Stimulated activated CD8-positive, alpha-beta memory T cell treated with anti-CD3 and anti-CD28 coated beads, Interleukin-4, amount 100 ng/mL, for 48 hours (primary cell): Measurements from ENCODE around the gene STK16.
"Not testable (repeated sequence)": the region's sequence is repeated elsewhere in the genome, so short reads cannot be mapped to it uniquely, and the experiment has no call there.

Experiments used
- DNase-seq: peaks from one replicate; pipeline ENCODE4 v3.0.0-alpha.2; 2020

STK16 gene

DNA sequence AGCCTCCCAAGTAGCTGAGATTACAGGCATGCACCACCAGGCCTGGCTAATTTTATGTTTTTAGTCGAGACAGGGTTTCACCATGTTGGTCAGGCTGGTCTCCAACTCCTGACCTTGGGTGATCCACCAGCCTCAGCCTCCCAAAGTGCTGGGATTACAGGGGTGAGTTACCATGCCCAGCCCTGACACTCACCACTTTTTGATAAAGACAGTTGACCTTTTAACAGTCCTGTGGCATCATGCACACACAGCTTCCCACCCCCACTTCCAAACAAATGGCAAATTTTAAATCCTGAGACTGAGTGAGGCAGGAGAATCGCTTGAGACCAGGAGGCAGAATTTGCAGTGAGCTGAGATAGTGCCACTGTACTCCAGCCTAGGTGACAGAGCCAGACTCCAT lies 27.7 kb downstream of the STK16 start:
- DNase-seq: no peak

DNA sequence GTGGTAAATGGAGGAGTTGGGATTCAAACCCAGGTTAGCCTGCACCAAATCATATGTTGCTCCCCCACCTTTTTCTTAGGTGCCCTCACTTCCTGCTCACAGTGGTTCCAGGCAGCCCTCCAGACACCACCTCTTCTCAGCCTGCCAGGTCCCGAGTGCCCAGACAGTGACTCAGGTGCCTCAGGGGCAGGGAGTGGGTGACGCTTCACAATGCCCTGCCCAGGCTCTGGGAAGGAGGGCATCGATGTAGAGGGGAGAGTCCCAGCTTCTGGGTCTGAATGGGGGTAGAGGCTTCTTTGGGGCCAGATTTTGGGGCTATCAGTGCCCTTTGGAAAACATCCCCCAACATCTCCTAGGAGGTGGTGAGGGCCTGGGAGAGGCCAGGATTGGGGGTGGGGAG lies 28.7 kb downstream of the STK16 start:
- no peak for DNase-seq

DNA sequence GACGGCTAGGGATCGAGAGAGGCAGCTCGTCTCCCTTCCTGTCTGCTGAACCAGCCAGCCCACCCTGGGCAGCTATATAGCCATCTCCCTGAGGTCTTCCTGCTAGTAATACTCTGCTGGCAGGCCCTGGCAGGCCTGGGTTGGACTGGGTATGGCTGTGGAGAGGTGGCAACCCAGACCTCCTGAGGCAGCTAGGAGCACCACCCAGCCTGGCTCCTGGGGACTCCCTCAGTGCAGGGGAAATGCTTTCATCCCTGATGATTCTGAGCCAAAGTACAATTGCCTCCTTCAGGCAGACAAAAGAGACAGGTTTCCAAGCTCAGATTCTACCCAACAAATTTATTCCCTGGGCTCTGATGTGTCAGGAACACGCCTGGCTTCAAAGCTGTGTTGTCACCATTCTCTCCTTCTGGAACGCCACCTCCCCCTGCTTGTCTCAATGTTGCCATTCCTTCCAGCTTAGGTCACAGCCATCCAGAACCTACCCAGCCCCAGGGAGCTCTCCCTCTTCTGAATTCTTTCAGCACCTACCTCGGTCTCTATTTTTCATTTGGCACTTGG lies 29.2 kb downstream of the STK16 start:
- DNase-seq: no peak

DNA sequence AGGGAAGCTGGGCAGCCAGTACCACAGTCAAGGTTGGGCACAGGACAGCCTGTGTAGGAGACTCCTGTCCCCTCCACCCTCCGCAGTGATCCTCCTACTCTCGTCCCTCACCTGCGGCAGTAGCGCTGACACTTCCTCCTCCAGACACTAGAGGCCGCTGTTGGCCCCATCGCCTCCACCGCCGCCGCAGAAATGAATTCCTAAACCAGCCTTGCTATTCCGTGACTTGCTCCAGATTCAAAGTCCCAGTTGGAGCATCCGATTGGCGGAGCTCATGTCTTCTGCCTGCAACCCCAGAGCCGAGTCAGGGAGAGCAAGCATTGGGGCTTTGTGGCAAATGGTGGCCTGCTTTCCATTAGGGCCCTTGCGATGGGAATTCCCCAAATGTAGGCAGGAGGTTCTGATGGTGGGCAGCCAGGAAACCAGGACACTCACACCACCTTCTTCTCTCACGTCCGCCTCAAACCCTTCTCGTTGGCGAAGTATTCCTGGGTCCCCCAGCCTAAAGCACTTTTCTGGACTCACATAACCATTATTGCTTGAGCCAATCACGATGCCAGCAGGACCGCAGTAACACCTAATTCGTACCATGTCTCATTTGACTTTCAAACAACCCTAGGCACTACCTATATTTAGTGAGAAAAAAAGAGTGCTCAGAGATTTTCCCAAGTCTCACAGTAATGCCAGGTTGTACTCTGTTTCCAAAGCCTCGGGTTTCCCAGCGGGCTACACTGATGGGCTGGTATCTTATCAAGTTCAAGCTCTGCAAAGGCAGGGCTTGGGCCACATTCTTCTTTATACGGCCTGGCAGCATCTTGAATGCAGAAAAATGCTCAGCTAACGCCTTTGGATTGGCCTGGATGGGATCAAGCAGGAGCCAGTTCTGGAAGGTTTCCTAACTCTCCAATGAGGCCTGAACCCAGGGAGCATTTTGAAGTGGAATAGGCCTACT lies 32.7 kb downstream of the STK16 start:
- peak; percentile 87 for DNase-seq

DNA sequence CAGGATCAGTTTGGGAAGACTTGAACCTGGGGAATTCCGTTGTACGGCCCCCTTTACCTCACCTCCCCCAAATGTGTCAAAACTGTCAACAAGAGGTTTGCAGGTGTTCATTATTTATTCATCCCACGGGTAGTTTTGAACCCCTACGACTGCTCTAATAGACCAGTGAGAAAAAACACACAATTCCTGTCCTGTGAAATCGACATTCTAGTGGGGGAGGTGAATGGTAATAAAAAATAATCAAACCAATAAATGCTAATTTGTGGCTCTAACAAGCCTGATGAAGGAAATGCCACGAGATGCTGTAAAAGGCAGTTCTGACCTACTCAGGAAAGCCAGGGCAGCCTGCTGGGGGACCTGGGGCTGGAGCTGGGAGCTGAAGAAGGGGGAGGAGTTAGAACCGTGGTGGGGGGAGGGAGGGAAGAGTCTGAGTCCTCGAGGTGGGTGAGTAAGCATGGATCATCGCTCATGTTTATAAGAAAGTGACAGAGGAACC lies 33.4 kb downstream of the STK16 start:
- no peak for DNase-seq

DNA sequence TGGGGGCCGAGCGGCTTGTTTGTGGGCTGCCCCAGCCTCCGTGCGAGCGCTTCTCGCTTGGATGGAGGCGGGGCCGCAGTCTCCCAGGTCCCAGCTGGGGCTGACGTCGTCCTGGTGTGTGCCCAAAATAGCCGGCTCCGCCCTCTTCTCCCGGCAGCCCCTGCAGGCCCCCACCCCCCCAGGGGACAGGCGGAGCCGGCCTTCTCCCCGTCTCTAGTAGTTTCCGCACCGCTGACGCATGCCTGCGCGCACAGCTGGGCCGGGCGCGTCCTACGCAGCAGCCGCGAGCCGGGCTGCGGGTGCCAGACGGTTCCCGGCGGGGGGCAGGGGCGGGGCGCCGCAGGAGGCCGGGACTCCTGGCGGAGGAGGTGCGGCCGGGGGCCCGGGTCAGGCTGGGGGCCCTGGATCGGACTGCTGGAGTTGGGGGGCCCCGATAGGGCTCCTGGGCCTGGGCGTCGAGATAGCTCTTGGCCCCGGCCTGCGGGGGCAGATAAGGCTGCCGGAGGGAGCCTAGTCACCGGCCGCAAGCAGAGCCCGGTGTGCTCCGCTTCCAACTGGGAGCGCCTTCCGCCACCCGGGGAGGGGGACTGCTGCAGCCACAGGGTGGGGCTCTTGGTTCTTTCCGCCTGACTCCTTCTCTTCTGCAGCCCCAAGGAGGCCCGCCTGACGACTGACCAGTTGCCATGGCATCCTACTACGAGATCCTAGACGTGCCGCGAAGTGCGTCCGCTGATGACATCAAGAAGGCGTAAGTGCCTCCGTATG lies 34.1 kb downstream of the STK16 start, which contains the start of gene DNAJB2:
Gene DNAJB2 (plus strand): TSS at position 216 of the 765 bp plus-strand sequence. CDS start 468 bp downstream, at position 684.
- DNase-seq: peak; percentile 99

DNA sequence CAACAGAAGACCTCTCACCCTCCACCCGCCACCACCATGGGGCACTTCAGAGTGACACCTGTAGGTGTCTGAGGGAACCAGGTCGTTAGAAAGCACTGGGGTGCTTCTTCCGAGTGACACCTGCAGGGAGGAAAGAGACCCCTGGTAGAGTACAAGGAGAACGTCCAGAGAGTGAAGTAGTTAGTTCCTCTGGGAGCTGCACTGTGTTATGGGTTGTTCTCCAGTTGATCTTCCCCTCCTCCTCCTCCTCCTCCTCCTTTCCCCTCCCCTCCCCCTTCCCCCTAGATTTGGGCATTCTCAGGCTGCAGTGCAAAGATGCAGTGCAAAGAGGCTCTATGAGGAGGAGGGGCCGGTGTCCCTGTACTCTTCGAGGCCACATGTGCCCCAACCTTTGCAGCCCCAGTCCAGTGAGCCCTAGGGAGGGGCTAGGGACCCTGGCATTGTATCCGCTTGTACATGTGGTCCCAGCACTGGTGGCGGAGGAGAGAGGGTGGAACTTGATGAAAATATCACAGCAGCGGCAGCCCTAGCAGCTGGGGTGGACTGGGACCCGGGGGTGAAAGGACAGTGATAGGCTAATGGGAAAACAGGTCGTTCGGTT lies 34.7 kb downstream of the STK16 start:
- DNase-seq: no peak

DNA sequence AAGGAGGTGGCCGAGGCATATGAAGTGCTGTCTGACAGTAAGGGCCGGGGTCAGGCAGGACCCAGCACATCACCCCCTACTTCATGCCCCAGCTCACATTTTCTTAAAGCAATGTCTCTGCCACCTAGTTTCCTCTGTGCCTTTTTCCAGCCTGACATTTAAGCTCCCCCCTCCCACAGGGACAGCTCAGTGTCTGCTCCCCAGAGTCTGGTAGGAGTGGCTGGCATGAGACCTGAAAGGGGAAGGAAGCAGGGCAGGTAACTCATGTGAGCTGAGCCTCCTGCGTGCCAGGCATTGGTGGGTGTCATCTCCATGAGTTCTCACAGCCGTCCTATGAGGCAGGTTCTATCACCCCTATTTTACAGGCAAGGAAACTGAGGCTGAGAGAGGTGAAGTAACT lies 35.4 kb downstream of the STK16 start:
- no peak for DNase-seq

DNA sequence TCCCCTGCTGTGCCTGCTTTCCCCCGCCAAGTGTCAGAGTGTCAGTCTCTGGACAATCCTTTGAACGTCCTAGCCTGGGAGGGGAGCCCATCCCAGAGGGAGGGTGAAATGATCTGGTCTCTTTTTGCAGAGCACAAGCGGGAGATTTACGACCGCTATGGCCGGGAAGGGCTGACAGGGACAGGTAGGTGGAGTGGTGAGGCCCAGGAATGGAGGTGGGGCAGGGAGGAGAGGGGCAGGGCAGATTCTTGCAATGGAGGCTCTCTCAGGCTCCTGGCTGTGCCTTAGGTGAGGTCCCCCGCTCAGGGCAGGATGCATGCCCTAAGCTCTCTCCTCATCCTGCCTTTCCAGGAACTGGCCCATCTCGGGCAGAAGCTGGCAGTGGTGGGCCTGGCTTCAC lies 36.3 kb downstream of the STK16 start:
- no peak for DNase-seq

DNA sequence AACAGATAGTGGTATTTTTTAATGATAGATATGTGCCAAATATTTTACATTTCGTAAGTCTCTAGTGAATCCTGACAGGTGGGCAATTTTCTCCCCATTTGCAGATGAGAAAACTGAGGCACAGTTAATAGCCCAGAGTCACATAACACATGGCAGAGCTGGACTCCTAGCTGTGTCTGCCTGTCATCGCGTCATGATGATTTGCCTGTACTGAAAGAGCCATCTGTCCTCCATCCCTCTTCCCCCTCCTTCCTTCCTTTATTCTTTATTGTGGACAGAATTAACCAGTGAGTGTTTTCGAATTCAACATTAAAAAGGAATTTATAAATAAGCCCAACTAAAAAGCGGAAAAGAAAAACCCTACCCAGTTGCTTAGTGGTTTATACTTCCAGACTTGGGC lies 37.1 kb downstream of the STK16 start:
- no peak for DNase-seq

DNA sequence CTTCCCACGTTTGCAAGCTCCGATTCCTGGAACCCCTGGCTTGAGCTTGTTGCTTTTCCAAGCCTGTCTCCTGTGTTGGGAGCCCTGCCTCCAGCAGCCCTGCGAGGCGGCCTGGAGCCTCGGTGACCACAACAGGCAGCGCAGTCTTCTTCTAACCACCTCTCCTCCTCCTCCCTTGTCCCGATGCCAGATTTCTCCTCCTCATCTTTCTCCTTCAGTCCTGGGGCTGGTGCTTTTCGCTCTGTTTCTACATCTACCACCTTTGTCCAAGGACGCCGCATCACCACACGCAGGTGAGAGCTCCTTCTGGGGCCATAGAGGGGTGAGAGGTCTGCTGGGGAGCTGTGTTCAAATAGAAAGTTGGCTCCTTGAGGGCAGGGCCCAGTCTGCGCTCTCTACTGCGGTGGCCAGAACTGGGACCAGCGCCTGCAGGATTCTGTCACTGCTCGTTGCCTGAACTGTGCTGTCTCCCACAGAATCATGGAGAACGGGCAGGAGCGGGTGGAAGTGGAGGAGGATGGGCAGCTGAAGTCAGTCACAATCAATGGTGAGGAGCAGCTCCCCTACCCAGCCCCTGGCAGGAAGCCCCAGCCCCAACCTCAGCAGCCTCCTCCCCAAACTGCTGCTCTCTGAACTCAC lies 37.8 kb downstream of the STK16 start:
- DNase-seq: no peak

DNA sequence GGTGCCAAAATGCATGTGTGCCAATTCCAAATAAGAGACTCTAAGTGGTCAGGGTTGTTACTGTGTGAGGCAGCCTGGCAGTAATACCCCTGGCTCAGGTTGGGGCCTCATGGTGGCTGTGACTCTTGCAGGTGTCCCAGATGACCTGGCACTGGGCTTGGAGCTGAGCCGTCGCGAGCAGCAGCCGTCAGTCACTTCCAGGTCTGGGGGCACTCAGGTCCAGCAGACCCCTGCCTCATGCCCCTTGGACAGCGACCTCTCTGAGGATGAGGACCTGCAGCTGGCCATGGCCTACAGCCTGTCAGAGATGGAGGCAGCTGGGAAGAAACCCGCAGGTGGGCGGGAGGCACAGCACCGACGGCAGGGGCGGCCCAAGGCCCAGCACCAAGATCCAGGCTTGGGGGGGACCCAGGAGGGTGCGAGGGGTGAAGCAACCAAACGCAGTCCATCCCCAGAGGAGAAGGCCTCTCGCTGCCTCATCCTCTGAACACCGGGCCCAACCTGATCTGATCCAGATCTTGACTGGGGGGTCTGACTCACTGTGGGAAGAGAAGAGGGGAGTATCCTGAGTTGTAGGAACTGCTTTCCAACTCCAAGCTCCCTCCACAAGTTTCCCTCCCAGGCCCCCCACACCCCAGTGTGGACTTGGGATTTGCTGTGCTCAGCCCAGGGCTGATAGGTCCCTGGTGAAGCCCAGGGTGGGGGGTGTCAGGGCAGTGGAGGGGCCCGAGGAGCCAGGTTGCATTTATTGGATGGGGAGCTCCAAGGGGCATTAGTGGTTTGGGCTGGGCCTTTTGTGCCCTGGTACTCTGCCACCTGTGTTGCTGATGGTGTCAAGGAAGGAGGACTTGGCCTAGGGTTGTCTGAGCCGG lies 39.5 kb downstream of the STK16 start:
- no peak for DNase-seq

DNA sequence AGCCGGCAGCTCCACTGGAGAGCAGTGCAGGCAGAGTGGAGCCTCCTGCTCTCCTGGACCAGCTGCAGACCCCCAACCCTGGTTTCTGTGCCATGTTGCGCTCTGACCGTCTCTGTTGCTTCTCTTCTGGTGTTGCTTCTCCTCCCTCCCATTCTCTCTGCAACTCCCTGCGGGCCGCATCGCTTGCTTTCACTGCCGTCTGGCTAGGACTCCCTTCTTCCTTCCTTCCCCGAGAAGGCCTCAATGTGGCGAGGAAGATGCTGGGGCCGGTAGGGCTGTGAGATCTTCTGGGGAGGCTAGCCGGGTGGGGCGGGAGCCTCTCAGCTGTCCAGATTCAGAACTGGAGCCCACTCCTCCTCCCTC lies 40.1 kb downstream of the STK16 start:
- no peak for DNase-seq

DNA sequence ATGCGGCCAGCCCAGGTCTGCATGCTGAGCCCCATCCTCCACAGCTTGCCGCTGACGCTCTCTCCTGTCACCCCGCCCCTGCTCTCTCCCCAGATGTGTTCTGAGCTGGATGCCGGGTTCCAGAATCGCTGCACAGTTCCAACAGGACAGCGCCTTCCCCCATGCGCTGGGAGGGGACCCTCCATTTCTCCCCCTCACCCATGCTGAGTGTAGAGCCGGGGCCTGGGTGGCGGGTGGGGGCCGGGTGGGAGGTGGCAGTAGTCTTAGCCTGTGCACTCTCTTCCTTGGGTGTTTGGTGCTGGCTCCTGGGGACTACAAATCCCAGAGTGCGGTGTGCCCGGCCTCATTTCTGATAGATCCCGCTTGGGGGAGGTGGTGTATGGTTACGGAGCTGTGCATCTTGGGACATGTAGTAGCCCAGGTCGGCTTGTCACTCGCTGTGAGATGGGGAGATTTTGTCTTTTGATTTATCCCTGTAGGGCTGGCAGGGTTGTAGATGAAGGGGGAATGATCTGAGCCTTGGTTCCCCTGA lies 40.7 kb downstream of the STK16 start:
- DNase-seq: no peak

DNA sequence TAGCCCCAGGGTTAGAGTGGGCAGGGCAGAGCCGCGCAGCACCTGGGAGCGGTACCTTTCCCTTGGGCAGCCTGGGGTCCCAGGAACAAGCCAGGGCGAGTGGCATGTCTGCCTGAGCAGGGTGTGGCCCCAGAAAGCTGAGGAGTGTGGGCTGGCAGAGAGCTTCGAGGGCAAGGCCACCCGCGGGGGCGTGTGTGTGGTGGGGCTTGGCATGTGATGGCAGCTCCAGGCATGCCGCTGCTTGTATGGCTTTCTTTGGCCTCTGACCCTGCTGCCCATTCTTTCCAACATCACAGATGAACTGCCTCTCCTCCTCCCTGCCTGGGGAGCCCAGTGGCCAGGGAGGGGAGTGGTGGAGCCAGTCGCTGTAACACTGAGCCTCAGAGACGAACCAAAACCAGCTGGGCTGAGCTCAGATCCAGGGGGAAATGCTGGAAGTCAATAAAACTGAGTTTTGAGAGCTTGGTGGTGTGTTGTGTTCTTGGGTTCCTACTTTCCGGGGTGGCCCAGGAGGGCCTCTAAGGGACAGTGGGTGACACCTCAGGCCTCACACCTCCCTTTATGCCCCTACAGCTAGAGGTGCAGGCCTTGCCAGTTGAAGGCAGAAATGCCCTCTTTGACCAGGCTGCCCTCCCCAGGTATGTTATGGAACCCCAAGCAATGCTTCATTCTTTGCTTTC lies 41.3 kb downstream of the STK16 start:
- no peak for DNase-seq

DNA sequence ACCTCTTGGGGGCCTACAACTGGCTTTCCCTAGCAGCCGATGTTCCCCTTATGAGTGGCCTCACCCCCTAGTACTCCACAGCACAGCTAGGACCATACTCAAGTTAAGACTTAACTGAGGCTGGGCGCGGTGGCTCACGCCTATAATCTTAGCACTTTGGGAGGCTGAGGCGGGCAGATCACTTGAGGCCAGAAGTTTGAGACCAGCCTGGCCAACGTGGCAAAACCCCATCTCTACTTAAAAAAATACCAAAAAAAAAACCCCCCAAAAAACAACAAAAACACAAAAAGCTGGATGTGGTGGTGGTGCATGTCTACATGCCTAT lies 41.8 kb downstream of the STK16 start:
- not testable (repeated sequence) for DNase-seq

DNA sequence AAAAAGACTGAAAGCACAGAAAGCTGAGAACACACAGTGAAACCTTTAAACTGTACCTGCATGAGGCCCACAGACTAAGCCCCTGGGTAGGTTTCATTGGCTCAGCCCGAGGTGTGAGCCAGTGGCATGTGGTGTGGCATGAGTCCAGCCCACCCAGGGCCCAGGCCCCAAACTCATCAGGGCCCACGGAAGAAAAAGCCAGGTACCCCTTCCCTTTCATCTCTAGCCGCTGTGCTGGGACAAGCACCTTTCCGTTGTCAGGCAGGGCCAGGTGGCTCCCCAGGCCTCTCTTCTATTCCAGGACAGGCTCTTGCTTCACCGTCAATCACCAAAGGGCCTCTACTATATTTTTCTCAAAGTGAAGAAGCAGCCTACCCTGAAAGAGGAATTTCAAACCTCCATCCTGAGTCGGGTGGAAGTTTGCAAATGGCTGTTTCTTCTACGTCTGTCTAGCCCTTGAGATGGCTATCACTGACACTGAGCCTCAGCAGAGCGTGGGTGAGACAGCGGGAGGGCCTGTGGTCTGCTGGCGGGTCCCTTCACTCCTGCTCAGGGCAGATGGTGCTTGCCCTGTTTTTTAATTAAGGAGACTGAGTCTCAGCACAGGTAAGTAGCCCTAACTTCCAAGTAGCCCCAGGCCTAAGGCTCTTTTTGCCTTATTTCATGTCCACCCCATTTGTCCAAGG lies 42.4 kb downstream of the STK16 start:
- no peak for DNase-seq

DNA sequence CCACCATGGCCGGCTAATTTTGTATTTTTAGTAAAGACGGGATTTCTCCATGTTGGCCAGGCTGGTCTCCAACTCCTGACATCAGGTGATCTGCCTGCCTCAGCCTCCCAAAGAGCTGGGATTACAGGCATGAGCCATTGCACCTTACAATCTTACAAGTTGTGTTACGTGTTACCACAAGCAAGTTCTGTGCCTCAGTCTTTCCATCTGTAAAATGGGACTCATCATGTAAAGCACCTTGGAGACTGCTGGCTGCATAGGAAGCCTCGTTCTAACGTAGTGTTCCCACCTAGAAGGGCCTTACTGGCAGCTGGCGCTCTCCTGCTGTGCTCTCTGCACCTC lies 43.9 kb downstream of the STK16 start:
- DNase-seq: no peak

DNA sequence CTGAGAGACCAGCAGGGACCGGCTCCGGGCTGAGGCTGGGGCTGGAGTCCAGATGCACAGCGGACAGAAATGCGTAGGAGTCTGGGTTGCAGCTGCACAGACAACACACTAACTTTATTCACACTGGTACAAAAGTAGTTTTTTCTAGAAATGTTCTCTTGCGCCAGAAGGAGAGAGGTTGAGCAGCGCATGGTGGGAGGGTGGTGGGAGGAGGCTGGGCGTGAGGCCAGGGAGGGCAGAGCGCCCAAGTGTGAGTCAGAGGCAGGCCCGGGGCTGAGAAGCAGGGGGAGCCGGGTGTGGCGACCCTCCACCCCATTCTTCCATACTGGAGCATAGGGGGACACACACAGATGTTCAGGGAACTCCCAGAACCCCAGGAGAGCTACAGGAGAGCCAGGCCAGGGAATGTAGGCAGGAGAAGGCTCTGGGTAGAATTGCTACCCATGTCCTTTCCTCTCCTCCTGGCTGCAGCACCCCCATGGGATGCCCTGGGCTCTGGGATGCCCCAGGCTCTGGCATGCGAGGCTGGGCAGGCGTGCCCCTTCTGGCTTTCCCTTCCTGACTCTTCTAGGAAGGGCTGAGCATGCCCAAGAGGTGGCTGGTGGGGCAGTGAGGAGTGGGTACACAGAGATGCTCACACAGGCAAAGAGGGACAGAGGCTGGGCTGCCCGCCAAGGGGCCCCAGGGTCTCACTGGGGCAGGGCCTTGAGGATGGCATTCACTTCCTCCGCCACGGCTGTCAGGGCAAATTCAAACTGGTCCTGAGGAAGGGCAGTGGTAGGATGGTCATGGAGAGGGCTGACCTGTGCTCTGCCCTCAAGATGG lies 44.5 kb downstream of the STK16 start:
- DNase-seq: no peak
